Measurements from ENCODE around the gene EOMES.

Gene EOMES

DNA sequence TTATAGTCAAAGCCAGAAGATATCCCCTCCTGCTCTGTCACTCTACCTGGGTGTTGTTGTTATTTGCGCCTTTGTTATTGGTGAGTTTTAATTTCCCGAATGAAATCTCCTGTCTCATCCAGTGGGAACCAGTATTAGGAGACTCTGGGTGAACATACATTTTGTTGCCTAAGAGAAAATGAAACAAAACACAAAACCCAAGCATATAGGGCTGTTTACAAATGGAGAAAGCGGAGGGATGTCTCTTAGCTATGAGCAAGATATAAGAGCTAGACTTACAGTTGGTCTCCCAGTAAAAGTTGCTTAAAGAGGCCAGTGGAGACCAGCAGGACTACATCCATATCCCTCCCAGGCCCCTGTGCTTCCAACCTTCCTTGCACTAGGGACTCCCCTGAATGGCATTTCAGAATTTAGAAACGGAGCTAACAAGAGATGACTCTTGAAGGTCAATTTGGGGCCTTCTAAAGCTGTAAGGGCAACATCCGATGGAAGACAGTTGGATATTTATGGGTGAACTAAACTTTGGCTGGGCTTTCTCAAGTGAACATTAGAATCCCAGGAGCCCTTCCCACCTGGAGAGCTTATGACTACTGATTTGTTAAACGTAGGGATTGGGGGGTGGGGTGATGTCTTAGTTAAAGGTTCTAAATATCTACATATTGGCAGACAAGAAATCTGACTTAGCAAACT is 2.7 kb downstream of the EOMES start:
- no peak for DNase-seq

DNA sequence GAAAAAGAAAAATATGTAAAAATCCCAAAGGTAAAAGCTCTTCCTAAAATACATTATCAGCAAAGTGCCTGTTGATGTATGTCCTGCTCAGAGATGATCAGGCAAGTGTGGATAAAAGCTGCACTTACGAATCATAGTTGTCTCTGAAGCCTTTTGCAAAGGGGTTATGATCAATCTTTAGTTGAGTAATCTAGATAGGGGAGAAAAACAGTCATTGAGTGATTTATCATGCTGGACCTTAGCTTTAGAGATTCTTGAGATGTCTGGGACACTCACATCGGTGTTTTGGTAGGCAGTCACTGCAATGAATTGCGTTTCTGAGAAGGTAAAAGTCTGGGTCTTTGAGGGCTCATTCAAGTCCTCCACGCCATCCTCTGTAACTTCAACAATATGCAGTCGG is 3.7 kb downstream of the EOMES start:
- DNase-seq, result no peak

DNA sequence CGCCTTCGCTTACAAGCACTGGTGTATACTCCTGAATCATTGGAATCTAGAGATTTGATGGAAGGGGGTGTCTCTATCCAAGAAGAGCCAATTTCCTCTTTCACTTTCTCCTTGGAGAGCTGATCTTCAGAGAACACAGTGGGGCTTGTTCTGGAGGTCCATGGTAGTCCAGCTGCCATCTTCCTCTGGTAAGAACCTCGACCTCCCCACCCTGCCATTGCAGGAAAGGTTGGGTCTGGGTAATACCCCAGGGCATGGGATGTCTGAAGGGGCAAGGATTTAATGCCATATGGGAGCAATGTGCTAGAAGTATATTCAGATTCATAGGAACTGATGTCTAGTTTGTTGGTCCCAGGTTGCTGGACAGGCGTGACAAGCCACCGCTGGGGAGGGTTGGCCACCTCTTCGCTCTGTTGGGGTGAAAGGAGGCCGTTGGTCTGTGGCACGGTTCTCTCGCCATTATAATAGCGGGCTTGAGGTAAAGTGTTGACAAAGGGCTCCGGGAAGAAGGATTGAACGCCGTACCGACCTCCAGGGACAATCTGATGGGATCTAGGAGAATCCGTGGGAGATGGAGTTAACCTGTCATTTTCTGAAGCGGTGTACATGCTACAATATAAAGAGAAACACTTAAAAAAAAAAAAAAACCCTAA is 4.8 kb downstream of the EOMES start:
- no peak for DNase-seq

DNA sequence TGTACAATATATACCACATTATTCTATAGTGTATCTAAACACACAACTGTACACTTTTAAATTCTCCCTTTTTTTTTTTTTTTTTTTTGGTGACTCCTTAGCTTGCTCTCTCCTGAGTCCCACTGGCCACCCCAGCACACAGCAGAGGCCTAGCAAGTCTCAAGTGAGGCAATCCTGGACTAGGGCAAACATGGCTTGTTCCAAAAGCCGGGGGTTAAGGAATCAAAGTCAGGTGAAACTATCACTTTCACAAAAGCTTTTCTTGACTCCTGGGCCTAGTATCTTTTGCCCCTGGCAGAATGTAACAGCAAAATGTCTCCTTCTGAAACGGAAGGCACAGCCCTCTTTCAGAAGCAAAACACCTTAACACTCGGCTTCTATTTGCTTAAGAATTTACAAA is 5.8 kb downstream of the EOMES start:
- DNase-seq, result no peak

DNA sequence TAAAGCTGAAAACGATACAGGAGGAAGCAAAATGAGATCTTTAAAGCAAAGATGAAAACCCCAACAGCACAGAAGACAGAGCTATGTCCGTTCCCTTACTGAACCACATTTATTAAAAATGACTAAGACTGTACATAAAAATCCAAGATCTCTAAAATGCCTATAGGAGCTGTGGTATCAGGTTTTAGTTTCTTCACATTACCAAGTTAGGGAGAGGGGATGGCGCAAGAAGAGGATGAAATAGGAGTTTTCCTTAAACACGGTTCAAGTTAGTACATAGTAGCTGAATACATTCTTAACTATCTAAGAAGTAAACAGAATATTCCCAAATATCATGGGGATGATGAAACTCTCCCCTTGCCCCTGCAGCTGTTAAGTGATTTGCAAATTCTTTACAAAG is 6.3 kb downstream of the EOMES start:
- no peak for DNase-seq

DNA sequence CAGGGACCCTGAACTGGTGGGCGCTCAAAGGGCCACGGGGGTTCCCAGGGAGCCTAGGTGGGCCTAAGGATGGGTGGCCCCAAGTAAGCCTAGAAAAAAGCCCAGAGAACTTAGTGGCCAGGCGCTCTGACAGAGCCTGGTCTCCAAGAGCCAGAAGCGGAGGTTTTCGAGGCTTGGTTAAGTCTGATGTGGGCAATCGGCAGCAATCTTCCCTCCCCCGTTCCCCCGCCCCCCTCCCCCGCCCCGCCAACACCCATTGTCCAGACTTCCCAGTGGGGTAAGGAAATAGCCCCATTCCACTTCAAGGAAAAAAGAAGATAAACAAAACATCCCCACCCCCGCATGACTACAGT is 6.7 kb downstream of the EOMES start:
- no peak for DNase-seq

DNA sequence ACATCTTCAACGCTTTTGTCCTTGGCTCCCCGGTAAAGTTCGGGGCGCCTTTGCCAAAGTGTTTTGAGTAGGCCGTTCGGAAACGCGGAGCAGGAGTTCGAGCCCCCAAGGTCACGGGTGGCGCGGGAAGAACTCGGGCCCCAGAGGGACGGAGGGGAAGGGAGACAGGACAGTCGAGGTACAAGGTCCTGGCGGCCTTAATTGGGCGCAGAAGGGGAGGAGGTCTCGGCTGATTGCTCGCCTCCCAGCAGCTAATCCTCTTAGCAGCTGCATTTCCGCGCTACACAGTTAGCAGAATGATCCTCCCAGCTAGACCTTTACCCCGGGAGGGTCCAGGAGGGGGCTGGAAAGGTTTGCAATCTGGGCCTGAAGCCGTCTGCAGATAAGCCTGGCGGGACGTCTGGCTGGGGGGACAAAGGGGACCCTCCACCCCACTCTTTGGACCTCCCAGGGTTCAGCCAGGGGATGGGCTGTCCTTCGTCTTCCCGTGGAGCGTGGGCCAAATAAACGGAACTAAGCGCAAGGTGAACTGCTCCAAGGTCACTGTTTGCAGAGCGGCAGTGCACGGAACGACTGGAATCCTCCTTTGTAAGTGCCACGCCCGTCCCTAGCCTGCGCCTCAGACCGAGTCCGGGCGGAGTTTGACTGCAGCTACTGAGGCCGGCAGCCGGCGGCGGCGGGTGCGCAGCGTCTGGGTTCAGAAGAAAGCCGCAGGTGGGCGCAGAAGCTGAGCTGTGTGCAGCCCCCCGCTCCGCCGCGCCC is 7.2 kb downstream of the EOMES start:
- no peak for DNase-seq

DNA sequence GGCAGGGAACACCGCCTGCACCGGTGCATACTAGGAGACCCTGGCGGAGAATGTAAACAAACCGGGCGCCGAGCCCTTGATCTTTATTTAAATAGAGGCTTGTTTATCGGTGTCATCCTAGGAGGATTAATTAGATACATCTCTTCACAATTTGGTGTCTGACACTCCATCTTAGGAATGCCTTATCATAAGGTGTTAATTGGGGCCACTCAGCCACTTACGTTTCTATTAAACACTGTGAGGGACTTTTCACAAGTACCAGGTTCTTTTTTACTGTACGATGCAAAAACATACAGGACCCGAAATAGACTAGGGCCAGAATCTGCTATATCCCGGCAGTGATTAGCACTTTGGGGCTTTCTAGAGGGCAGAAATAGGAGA is 8.0 kb downstream of the EOMES start:
- DNase-seq, result no peak

DNA sequence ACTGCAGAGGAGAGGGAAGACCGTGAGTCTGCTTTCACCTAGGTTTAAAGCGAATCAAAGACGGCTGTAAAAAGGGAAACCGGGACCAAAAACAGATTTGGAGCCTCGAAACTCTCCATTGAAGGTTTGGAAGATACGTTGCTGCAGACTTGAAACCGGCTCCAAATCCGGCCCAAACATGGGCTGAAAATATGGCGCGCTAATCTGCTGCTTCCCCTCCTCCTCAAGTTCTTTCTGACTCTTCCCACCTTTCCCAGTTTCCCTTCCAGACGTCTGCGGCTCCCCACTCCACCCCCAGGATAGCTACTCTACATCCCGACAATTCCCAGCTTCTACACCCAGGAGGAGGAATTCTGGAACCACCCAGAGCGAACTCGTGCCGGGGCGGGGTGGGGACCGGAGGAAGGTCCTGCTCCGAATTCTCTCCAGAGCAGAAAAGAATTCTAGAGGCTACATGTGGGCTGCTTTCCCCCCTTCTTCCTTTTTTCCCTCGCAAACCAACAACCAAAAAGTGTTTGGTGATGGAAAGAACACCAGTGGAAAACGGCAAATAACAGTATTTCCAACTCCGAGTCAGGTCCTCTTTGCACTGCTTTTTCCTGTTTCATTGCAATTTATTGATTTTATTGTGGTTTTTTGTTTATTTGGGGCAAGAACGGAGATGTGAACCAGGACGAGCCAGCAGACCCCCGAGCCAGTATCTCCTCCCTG is 8.5 kb downstream of the EOMES start:
- DNase-seq, result no peak

DNA sequence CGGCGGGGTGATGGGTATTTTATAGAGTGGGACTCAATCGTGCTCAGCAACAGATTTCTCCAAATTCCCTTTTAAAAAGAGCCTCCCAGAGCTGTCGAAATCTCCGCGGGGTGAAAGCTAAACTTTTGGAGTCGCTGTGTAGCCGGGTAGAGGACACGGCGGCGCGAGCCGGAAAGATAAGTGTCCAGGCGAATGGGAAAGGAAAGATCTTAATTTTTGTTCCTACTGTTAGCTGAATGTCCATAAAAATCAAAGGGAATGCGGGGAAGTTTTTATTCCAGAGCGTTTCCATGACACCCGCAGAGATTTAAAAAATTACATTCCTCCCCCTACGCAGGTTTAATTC is 9.1 kb downstream of the EOMES start:
- no peak for DNase-seq

DNA sequence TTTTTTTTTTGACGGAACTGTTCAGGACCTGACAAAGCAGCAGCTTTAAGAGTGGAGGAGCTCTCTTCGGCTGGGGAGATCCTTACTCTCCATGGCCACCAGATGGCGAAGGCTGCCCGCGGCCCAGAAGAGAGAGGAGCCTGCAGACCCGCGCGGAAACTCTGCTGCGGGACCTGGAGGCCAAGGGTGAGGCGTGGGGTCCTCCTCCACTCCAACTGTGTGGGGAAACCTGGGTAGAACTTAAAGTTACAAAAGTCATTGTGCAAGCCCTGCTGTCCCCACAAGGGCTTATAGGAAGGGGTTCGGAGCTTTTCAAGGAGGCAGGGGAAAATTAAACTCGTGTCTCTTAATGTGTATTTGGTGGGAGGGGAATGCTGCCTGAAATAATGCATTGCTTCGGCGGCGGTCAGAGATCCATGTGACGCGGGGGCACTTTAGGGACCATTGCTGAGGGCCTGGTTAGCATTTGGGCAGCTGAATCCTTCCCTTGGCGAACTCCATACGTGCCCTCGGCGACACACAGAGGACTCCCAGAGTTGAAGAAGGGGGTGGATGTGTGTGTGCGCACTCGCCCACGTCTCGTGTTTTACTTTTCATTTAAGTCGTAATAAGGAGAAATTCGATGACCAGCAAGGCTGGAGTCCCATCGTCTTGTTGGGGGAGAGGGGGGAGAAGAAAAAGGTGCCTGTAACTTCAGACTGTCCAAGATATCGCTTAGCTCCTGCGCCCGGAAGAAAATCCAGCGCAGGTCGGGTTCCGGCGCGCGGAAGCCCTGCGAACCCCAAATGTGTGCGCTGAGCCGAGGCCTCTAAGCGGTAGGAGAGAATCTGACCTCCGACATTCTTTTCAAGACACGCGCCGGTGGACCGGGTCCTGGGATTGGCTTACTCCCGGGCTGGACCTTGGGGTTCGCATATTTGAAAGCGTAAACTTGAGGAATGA is 9.7 kb downstream of the EOMES start:
- DNase-seq, result peak; percentile 70 to 71

DNA sequence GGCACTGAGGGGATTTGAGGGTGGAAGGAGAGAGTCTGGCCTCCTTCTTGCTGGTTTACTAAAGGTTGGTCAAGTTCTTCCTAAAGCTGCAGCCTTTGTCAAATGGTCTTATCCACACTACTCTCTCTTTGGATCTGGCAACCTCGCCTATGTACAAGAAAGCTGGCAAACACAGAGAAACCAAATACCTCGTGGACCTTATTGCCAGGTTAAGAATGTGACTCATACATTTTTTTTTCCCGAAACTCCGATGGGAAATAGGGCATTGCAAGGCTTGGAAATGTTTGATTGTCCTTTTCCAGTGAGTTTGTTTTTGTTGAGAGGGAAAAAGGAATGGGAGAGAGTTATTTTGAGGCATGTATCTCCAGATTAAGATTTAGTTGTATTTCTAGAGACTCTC is 13.9 kb downstream of the EOMES start:
- DNase-seq, result no peak

DNA sequence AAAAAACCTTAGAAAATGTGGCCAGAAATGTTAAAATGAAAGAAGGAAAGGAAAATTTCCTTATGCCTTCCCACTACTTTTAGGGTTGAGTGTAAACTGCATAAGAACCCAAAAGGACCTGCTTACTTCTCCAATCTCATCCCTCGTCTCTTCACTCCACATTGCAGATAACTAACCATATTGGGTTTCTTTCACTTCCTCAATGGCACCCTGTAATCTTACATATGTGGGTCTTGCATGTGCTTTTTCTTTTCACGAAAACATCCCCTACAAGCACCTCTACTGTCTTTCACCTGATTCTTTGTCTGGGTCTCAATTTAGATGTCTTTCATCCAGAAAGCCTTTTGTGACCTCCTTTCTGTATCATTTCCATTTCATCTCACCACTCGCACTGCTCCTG is 23.1 kb downstream of the EOMES start:
- DNase-seq, result no peak

DNA sequence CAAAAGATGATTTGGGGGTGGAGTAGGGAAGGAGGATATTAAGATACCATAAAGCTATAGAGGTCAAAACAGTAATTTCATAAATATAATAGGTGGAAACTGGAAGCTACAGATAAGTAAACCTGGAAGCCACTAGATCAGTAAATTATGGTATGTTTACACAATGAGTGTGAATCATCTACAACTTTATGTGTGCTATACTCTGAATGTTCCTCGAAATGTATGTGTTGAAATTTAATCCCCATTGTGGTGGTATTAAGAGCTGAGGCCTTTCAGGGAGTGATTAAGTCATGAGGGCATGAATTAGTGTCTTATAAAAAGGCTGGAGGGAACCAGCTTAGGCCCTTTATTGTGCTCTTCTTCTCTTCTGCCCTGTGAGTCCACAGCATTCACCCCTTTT is 25.2 kb downstream of the EOMES start:
- DNase-seq, result no peak

DNA sequence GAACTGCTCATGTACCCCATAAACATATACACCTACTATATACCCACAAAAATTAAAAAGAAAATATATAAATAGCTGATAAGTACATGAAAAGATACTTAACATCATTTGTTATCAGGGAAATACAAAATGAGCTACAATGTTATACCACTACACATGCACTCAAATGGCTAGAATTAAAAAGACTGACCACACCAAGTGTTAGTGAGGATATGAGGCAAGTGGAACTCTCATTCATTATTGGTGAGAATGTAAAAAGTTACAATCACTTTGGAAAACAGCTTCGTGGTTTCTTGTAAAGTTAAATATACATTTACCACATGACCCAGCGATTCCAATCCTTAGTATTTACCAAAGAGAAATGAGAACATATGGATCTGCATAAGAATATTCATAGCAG is 26.5 kb downstream of the EOMES start:
- no peak for DNase-seq

DNA sequence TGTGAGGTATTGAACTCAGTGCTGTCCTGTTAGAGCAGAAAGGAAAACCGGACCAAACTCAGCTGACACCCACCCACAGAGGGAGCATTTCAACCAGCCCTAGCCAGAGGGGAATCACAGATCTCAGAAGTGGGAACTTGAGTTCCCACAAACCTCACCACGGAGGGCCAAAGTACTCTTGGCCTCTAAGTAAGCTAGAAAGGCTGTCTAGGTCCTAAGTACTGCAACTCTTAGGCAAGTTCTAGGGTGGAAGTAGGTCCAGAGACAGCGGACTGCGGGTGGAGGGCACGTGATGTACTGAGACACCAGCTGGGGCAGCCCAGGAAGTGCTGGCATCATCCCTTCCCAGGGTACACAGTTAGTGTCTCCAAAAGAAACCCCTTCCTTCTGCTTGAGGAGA is 34.1 kb downstream of the EOMES start:
- no peak for DNase-seq

DNA sequence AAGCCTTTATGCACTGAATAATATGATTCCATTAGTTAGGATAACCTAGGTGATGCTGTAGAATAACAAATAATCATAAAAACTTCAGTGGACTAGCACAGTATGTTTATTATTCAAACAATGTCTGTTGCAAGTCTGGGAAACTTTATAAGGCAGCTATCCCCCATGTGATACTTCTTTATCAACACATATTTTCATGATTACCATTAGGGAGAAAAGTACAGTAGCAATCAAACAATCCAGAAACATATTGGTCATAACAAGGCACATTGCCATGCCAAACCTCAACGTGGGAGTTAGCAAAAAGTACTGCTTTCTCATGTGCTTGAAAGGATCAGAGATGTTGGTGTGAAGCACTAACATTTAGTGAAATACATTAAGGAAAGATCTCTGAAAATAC is 35.5 kb downstream of the EOMES start:
- no peak for DNase-seq

DNA sequence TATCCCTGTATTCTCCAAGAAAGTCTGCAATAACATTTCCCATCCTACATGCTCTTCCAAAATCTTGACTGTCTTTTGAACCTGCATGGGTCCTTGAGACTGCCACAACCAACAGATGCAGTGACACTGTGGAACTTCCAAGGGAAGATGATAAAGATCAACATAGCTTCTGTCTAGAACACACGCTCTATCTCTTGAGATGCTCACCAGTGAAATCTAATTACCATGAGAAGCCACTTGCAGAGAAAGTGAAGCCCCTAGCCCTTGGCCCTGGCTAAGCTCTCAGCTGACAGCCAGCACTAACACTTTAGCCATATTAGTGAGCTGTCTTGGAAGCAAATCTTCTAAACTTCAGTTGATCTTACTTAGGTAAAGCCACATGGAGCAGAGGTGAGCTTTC is 36.6 kb downstream of the EOMES start:
- no peak for DNase-seq

DNA sequence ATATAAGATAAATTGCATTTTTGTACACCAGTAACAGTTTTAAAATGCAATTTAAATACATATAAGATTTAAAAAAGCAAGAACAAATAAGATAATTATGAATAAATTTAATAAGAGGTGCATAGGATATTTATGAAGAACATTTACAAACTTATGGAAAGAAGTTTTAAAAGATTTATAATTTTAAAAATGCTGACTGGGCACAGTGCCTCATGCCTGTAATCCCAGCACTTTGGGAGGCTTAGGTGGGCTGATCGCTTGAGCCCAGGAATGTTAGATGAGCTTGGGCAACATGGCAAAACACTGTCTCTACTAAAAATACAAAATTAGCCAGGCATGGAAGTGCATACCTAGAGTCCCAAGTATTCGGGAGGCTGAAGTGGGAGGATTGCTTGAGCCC is 37.8 kb downstream of the EOMES start:
- DNase-seq, result no peak

DNA sequence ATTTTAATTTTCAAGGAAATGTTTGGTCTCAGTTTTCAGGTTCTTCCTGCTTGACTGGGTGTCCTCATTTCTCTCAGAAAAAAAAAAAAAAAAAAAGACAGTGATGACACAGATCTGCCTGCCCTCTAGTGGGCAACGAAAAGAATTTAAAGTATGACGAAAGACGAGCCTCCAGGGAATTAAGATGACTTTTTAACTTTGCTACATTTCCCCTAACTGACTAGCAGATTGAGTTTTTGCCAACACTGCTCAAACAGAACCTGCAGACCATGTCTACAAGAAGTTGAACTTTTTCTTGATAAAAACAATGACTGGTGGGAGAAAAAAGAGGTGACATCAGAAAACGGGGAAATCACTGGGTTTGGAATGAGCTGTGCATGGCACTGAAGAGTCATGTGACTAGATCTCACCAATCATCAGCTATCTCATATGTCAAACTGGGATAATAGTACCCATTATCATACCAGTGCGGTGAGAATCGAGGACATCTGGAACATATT is 40.8 kb downstream of the EOMES start:
- peak in 1 of 2 experiments; percentile 10 for DNase-seq

DNA sequence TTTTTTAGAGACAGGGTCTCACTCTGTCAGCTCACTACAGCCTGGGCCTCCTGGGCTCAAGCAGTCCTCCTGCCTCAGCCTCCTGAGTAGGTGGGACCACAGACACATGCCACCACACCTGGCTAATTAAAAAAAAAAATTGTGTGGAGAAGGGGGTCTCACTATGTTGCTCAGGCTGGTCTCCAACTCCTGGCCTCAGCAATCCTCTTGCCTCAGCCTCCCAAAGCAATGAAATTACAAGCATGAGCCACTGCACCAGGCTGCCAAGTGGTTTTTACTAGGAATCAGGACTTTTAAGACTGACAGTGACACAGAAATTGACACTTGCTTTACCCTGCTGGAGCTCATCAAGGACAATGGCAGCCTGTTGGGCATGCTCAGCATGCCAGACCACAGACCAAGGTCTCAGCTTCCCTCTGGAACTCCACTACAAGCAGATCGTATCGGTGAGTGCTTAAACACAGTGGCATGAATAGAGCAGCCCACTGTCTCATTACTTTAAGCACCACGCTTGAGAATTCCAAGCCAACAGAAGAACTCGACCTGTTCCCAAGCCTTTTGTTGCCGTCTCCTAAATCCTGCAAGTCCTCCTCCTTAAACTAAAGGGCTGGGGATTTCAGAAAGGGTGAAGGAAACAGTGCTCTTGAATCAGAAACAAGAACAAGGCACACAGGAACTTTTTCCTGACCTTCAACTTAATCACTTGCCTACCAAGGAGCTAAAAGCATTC is 41.4 kb downstream of the EOMES start:
- DNase-seq, result no peak

DNA sequence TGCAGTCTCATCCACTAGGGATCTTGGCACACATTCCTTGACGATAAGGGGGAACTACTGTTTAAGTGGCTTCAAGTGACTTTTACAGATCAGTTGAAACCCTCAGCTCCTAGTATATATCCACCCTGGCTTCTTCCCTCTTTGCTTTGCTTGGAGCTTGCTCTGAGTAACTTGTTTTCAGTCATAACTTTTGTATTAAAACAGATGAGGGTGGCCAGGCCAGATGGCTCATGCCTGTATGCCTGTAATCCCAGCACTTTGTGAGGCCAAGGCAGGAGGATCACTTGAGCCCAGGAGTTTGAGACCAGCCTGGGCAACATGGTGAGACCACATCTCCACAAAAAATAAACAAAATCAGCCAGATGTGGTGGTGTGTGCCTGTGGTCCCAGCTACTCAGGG is 42.4 kb downstream of the EOMES start:
- DNase-seq, result no peak

Measured in activated CD4-positive, alpha-beta T cell treated with anti-CD3 and anti-CD28 coated beads, Interleukin-2, amount 50 U/mL, for 4 hours (primary cell).